Measurements from ENCODE around the gene SYT3.

Gene SYT3, protein sequence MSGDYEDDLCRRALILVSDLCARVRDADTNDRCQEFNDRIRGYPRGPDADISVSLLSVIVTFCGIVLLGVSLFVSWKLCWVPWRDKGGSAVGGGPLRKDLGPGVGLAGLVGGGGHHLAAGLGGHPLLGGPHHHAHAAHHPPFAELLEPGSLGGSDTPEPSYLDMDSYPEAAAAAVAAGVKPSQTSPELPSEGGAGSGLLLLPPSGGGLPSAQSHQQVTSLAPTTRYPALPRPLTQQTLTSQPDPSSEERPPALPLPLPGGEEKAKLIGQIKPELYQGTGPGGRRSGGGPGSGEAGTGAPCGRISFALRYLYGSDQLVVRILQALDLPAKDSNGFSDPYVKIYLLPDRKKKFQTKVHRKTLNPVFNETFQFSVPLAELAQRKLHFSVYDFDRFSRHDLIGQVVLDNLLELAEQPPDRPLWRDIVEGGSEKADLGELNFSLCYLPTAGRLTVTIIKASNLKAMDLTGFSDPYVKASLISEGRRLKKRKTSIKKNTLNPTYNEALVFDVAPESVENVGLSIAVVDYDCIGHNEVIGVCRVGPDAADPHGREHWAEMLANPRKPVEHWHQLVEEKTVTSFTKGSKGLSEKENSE

DNA sequence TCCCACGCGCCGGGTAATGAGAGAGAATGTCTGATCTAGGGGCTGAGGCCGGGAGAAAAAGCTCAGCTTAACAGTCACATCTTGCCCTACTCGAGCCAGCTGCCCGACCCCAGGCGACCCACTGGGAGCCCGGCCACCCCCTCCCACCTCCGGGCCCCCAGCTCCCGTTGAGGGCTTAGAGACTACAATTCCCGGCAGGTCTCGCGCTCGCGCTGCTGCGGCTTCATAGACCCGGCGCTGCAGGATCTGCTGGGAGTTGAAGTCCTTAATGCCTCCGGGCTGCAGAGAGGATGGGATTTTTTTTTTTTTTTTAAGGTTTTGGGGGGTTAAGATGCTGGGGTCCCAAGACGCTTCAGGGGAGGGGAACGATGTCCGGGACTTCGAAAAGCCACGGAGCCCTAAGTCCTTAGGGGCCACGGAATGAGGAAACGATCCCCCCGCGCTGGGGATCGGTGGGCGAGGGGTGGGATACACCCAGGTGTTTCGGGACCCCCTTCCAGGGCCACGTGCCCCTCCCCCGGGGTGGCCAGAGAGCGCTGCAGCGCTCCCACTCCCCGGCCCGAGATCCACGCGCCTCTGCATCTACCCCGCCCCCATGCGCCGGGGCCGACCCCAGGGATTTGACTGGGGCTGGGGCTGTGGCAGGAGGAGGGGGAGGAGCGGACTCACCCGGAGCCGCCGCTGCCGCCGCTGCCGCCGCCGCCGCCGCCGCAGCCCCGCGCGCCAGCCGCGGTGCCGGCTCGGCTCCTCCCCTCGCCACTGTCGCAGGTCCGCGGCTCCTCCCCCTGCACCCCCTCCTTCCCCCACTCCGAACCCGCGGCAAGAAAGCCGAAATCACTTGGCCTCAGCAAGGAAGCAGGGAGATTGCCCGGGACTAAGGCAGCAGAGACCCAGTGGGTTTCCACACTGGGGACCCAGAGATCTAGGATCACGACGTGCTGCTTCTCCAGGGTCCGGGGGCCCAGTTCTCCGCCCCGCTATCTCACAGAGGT, at the start of gene SYT3:
TSS of gene SYT3 (minus strand) at position 761 of the 992 bp plus-strand sequence. CDS start 2,470 bp downstream, outside the sequence.
- TF ChIP-seq, protein P1, sequence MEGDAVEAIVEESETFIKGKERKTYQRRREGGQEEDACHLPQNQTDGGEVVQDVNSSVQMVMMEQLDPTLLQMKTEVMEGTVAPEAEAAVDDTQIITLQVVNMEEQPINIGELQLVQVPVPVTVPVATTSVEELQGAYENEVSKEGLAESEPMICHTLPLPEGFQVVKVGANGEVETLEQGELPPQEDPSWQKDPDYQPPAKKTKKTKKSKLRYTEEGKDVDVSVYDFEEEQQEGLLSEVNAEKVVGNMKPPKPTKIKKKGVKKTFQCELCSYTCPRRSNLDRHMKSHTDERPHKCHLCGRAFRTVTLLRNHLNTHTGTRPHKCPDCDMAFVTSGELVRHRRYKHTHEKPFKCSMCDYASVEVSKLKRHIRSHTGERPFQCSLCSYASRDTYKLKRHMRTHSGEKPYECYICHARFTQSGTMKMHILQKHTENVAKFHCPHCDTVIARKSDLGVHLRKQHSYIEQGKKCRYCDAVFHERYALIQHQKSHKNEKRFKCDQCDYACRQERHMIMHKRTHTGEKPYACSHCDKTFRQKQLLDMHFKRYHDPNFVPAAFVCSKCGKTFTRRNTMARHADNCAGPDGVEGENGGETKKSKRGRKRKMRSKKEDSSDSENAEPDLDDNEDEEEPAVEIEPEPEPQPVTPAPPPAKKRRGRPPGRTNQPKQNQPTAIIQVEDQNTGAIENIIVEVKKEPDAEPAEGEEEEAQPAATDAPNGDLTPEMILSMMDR (IDR thresholded peaks at IDR 0.05; ENCODE audit: low read depth, low read length, missing control alignments), result no peak
- in situ Hi-C loops (cut with HindIII; ENCODE audit: low sequenced_read_pairs), result no loop called here
- DNase-seq (ENCODE audit: low read depth), result no peak
- H3K4me3 ChIP-seq (ENCODE audit: low read depth, low read length), result peak within 1 kb of the TSS; percentile 36

DNA sequence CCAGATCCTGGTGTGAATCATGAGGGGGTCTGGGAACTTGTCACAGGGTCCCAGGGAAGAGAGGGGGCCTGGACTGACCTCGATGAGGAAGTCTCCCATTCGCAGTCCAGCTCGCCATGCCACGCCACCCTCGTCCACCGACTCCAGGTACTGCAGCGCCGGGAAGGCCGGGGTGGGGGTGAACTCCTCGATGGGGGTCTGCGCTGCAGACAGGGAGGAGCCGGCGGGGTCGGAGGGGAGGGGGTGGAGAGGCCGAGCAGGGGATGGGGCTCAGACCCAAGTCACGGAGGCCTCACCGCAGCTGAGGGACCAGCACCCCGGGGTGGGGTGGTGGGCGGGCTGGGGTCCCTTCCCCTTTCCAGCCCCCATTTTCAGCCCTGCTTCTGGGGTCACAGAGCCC, 49.1 kb upstream of the SYT3 start:
- H3K4me3 ChIP-seq (ENCODE audit: low read depth, low read length), result no peak overlapping the region
- no peak for DNase-seq (ENCODE audit: low read depth)
- in situ Hi-C loops (cut with HindIII; ENCODE audit: low sequenced_read_pairs), result no loop called here
- TF ChIP-seq, protein P1 (IDR thresholded peaks at IDR 0.05; ENCODE audit: low read depth, low read length, missing control alignments), result no peak

DNA sequence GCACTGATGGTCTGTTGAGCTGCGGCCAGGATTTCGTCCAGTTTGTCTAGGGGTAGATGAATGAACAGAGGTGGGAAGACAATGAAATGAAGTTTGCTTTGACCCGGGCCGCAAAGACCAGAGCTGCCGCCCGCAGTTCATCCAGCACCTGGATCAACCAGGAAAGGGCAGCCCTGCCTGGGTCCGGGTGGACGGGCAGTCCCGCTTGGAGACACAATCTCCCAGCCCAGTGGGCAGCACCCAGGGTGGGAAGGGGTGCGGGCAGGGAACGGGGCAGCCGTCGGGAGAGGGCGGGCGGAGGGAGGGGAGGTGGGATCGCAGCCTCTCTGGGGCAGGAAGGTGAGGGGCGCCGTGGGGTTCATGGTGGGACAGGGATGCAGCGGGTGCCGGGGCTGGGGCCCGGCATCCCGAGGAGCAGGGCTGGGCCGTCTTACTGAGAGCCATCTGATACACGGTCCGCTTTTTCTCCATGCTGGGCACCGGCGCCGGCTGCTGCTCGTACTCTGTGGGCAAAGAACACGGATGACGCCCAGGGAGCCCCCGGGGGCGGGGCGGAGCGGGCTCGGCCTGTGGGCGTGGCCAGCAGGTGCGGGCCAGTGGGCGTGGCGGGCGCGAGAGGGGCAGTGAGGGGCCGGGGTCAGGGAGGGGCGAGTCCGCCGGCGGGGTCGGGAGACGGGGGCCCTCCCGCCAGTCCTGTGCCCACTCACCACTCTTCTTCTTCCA, 46.8 kb upstream of the SYT3 start:
- in situ Hi-C loops (cut with HindIII; ENCODE audit: low sequenced_read_pairs), result no loop called here
- no peak for DNase-seq (ENCODE audit: low read depth)
- TF ChIP-seq, protein P1 (IDR thresholded peaks at IDR 0.05; ENCODE audit: low read depth, low read length, missing control alignments), result no peak
- no peak overlapping the region for H3K4me3 ChIP-seq (ENCODE audit: low read depth, low read length)

DNA sequence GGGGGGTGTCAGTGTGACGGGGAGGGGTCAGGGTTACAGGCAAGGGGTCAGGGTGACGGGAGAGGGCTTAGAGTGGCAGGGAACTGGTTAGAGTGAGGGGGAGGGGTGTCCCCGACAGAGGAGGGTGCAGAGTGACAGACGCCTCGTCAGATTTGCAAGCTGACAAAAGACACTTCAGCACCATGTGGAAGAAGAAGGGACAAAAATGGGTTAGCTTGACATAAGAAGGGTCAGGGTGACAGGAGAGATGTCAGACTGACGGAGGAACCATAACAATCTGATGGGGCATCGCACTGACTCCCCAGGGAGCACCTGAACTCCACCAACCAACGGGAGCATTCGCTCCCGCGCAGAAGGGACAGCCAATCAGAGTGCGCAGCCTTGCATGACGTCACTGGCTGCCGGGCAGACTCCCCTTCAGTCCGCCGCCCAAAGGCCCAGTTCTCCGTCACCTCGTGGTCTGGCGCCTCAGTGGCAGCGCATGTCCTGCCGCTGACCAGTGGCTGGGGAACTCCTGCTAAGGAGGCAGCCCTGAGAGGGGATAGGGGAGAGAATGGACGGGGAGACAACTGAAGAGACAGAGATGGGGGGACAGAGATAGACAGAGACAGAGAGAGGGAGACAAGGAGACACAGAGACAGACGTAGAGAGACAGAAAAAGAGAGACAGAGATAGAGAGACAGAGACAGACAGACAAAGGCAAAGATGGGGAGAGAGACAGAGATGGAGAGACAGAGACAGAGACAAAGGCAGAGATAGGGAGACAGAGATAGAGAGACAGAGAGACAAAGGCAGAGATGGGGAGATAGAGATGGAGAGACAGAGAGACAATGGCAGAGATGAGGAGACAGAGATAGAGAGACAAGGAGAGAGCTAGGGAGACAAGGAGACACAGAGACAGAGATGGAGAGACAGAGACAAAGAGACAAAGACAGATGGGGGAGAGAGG, 39.8 kb upstream of the SYT3 start:
- no peak overlapping the region for H3K4me3 ChIP-seq (ENCODE audit: low read depth, low read length)
- TF ChIP-seq, protein P1 (IDR thresholded peaks at IDR 0.05; ENCODE audit: low read depth, low read length, missing control alignments), result no peak
- in situ Hi-C loops (cut with HindIII; ENCODE audit: low sequenced_read_pairs), result no loop called here
- no peak for DNase-seq (ENCODE audit: low read depth)

DNA sequence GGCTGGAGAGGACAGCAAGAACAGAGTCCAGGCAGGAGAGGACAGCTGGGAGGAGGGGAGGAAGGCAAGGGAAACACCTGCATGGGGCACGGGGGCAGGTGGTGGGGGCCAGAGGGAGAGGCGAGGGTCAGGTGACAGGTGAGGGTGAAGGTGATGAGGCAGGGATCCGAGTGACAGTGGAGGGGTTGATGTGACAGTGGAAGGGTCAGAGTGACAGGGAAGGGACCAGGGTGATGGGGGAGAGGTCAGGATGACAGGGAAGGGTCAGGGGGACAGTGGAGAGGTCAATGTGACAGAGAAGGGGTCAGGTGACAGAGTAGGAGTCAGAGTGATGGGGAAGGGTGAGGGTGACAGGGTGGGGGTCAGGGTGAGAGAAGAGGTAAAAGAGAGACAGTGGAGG, 38.6 kb upstream of the SYT3 start:
- in situ Hi-C loops (cut with HindIII; ENCODE audit: low sequenced_read_pairs), result no loop called here
- DNase-seq (ENCODE audit: low read depth), result no peak
- TF ChIP-seq, protein P1 (IDR thresholded peaks at IDR 0.05; ENCODE audit: low read depth, low read length, missing control alignments), result no peak
- H3K4me3 ChIP-seq (ENCODE audit: low read depth, low read length), result no peak overlapping the region
